Activated CD8-positive, alpha-beta memory T cell treated with anti-CD3 and anti-CD28 coated beads for 24 hours (primary cell): ENCODE data around the gene APP.
"Not testable (repeated sequence)": the region's sequence is repeated elsewhere in the genome, so short reads cannot be mapped to it uniquely, and the experiment has no call there.

Experiments used
- DNase-seq: peaks from one replicate; pipeline ENCODE4 v3.0.0-alpha.2; 2020

APP gene

DNA sequence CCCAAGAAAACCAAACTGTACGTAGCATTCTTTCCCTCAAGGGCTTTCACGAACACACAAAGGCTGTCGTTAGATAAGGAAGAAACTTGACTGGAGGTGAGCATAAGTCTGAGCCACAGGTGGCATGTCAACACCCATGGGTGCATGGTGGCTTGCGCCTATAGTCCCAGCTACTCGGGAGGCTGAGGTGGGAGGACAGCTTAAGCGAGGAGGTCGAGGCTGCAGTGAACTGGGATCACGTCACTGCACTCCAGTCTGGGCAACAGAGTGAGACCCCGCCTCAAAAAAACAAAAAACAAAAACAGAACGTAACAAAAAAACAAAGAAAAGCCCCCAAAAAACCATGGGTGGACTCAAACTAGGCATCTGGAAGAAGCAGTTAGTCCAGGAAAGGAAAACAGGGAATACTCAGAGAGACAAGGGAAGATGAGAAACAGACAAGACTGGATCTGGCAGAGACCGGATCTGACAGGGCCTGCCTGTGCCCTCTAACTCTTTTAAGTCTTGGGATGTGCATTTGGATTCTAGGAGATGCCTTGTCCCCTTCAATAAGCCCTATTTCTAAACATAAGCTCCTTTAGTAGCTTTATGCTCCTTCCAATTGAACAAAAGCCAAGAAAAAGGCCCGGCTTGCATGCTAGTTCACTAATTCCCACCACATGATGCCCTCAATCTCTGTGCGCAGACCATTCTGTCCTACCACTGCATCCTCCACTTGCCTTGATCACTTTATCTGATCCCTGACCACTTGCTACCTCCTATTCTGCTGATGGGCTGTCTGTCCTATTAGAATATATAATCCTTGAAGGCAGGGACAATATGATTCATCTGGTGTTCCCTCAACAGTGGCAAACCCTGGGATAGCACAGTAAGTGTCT, 73.8 kb downstream of the APP start:
- DNase-seq = no peak

DNA sequence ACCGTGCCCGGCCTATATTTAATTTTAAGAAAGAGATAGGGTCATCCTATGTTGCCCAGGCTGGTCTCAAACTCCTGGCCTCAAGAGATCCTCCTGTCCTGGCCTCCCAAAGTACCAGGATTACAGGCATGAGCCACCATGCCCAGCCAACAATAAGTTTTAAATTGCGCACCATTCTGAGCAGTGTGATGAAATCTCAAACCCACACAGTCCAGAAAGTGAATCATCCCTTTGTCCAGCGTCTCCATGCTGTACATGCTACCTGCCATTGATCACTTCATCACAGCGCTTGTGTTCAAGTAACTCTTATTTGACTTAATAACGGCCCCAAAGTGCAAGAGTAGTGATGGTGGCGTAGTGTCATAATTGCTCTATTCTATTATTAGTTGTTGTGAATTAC, 75.4 kb downstream of the APP start:
- no peak for DNase-seq

DNA sequence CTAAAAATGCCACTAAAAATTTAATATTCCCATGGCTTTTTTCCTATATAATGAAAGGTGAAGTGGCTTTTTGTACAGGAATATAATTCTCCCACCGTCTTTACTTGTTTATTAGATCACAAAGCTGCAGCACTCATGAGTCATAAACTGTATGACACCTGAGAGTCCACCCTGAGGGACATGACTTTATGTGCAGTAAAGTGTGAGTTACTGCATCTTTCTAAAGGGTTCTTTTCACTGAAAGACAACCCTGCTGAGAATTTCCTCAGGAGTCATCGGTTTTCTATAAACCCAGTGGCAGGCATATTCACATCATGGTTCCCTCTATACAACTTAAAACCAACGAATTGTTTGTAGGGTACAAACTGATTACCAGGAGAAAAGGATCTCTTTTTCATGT, 77.4 kb downstream of the APP start:
- no peak for DNase-seq

DNA sequence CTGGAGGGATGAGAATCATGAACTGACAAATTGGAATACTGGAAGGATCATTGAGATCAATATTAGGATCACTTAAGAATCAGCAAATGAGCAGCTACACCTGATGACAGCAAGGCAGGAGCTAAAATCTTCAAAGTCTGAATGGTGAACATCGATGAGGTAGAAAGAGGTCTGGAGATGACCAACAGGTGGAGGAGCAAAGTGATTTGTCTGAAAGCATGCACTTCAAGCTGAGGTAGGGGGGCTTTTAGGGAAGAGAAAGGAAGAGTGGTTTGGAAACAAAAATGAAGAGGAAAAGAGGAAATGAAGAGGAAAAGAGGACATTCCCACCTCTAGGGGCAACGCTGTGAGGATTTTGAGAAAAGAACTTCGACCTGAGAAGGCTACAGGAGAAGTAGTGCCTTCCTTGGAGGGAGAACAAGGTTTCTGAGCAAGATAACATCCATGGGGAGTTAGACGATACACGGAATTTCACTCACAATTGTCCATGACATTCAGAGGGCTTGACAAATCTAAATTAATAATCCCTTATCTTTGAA, 79.0 kb downstream of the APP start:
- no peak for DNase-seq

DNA sequence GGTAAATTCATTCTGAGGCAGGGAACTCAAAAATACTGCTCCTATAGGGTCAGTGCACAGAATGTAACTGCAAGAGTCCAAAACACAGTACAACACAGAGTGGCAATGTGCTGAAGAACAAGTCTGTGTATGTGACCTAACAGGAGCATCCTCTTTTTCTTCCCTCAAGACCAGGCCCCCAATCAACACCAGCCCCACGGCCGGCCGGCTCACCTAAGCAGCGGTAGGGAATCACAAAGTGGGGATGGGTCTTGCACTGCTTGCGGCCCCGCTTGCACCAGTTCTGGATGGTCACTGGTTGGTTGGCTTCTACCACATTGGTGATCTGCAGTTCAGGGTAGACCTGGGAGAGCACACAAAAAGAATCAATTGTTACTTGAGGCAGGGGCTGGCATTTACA, 80.8 kb downstream of the APP start:
- no peak for DNase-seq

DNA sequence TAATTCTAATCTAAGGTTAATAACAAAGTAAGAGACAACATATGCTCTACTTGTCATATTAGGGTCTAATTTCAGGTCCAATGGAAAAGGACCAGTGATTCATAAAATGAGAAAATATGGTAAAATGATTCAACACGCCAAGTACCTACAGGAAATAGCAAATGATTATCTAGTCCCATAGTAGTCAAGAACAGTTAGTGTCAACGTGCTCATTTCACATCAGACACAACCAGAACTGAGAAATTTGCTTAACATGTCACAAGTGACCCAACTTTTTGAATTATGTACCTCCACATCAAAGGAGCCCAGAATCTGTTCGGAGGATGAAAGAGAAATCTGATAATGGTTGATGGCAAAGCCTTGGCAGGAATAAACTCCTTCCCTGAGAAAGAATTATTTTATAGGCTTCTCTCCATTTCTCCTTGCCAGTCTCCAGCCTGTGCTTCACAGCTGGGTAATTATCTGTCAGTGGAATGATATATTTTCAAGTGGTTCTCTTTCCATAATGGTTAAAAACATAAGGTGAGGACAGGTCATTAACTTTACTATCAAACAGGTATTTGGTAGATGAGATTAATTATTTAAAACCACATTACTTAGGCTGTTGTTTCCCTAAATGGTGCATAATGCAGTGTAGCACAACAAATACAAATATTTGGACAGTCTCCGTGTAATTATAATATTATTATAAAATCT, 83.2 kb downstream of the APP start:
- DNase-seq = no peak

DNA sequence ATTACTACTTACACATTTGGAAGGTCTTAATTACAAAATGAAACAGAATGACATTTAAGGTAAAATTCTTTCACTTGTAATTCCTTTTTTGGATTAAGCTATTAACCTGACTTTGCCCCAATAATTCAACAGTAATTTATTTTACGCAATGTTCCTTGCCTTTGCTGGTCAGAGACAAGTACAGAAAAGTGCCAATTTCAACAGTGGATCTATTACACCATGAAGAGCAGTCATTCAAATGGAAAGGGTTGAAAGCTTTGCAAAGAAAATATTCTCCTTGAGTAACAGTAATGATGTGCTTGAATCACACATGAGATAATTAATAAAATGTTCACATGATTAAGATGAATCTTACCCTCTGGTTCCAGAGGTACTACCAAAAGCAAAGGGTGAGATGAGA, 84.7 kb downstream of the APP start:
- no peak for DNase-seq

DNA sequence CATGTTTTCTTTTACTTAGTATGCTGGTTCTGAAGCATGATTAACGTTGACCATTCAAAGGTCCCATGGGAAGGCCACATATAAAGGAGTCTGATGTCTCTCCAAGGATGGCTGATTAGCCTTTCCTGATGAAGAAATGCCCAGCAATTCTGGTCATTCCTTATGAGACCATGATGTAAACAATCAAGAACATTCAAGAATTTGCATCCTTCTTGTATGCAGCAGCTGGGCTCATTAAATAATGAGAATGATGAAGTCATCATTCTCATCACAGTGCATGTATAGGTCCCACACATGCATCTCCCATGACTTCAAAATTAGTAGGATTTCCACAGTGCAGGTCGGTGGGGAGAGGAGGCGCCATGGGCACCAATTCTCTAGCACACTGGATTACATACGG, 85.4 kb downstream of the APP start:
- no peak for DNase-seq

DNA sequence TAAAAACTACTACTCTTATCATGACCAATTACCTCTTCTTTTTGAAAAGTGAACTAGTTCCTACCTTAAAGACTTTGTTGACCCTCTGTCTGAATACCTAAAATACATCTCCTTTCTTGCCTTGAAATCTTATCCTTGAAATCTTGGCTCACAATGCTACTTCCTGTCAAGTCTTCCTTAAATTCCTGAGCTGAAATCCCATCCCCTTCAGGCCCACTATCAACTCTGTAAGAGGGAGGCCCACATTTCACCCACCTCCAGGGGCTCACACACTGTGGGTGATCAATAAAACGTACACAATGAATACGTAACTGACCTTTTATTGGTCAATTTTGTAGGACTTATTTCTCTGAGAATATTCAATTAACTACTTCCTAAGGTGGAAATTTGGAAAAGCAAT, 88.0 kb downstream of the APP start:
- DNase-seq = no peak

DNA sequence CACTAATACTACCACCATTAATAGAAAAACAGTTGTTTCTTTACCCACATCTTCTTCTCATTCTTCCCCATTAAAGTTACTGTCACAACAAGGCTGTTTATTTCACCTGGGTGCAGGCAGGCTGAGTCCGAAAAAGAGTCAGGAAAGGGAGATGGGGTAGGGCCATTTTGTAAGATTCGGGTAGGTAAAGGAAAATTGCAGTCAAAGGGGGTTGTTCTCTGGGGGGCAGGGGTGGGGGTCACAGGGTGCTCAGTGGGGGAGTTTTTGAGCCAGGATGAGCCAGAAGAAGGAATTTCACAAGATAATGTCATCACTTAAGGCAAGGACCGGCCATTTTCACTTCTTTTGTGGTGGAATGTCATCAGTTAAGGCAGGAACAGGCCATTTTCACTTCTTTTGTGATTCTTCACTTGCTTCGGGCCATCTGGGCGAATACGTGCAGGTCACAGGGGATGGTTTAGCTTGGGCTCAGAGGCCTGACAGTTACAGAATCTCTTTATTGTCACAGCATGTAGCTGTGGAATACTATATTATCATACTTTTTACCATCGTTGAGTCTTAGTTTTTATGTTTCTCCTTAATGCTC, 89.3 kb downstream of the APP start:
- DNase-seq = not testable (repeated sequence)

DNA sequence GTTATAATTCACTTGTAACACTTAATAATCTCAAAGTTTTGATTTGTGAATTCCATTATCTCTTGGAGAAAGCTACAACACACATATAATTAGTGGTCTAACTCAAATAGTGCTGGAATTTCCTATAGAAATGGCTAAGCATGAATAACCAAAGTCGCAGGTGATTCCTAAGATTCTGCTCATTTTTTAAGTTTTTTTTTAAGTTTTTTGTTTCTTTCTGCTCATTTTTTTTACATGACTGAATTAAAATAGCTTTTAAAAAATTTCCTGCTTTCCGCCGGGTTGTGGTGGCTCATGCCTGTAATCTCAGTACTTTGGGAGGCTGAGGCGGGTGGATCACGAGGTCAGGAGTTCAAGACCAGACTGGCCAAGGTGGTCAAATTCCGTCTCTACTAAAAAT, 90.4 kb downstream of the APP start:
- DNase-seq = no peak

DNA sequence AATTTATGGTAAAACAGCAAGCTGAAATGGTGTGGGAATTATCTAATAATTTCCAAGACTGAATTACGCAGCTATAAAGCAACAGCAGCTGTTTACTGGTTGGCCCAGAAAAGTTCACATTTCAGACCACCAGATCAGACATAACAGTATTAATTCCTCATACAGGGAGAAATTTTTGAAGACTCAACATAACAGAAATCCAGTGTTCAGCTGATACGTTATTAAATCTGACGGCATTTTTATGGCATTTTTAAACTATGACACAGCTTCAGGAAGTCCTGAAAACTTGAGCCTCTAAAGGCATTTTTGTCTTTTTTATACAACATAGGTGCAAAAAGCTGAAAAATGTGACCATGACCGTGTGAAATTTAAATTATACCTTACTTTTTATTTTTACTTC, 91.2 kb downstream of the APP start:
- no peak for DNase-seq

DNA sequence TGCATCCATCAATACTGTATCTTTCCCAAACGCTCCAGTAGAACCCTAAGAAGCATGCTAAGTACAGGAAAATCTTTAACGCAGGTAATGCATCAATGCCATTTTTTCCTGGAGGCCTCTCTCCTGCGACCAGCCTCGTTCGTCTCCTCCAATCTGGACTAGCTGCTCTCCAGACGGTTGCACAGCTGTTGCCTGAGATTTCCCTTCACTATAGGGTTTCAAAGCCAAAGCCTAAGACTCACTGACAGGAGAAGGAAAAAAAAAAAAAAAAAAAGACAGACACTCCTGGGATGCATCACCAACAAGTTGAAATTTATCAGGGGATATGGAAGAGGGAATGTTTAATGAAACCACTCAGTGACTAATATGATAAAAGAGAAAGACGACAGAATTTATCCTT, 93.0 kb downstream of the APP start:
- DNase-seq = no peak

DNA sequence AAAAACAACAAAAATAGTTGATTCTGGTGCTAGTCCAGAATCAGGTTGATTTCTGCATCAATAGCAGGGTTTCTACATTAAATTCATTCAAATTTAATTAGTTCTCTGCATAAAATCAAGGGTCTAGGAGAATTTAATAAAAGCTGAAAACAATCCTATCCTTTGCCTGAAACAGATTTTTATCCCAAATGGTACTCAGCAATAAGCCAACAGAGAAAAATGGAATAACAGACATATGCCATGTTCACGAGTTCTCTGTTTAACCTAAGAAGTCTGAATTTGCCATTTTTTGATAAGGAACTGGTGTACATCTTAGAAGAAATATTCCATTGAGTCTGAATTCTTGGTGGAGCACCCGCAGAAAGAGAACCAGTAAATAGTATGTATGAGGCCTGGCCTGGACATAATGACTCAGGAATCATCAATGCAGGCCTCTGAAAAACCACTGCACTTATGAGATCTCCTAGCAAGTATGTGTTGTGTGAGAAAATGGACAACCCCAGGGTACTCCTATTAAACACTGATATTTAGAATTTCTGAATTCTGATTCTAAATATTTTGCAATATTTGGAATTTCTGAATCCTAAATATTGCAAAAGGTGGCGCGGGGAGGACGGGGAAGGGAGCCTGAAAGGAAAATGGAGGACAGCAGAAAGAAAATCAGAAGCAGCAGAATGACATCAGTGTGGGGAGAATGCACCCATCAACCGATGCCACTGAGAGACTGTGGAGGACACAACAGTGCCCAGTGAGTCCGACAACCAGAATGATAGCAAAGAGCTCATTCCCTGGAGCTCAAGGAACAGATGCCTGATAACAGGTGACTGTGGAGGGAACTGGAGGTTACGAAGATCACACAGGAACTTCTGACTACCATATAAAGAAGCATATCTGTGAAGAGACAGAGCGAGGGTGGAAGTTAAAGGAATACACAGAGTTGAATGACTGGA, 97.6 kb downstream of the APP start:
- no peak for DNase-seq

DNA sequence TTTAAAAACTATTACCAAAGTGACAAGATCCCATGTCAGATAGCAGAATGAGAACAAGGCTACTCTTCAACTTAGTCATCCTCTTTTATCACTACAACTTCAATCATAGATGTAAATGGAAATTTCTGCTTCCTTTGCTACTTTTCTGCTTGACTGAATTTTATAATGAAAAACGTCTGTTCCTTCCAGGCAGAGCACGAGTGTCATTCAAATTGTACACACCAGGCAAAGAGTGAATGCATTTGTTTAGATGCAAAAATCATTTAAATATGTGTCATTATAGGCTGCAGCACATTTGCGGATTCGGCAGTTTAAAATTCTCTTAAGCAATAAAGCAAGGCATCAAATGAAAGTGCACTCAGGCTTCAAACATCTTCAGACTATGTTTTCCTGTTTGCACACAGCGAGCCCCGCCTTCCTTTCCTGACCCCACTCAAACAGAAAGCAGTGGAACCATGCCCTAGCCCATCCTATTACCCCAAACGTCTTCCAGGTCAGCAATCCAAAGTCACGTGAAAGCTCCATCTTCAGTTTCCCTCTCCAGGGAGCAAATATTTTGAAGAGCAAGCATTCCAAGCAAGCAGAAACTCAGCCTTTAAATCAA, 99.6 kb downstream of the APP start:
- no peak for DNase-seq

DNA sequence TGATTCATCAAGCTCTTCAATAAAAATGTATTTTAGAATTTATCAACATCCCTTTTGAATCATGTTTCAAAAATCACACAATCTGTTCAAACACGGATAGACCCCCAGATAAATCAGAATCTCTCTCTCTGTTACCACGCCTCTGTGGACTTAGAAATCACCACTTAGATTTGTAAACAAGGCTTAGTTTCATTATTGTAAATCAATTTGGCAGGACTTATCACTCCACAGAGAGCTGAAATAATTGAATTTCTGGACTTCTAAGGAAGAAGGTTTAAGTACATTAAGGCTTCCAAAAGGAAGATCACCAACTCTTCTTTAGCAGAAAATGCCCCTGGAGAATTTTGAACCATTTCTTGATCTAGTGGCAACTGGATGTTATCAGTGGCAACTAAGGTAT, 100.4 kb downstream of the APP start:
- no peak for DNase-seq

DNA sequence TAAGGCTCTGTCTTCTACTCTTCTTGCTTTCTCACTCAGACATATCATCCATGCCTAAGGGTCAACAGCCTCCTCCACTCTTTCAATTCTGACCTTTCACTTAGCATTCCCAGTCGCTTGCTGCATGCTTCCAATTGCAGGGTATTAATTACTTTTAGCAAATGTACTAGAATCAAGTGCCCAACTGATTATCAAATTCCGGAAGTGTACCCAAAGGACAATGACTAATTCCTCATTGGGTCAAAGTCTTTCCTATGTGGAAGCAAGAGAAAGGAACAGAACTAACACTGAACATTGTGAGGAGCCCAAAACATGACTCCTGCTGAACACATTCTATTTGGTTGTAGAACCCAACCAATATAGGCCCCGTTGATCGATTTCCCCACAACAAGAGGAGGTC, 101.8 kb downstream of the APP start:
- no peak for DNase-seq

DNA sequence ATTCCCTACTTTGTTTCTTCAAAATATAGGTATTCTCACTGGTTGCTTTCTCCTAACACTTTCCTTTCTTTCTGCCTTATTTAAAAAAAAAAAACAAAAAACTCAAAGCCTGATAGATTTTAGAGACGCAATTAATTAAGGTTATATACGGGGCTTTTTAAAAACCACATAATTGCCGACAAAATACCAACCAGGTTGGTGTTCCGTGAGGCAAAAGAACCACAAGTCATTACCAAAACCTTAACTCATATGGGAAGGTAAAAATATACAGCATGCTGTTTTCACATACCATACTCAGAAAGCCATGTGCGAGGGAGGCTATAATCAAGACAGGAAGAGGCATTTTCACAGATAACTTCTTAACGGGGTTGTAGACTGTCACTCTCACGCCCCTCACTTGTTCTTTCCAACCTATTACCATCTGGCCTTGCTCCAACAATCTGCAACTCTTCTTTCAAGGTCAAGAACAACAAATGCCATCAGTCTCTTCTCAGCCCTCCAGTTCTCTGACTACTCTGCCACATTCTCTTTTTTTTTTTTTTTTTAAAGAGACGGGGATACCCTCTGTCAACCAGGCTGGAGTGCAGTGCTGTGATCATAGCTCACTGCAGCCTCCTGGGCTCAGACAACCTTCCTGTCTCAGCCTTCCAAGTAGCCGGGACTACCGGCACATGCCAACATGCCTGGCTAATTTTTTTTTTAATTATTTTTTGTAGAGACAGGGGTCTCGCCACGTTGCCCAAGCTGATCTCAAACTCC, 102.6 kb downstream of the APP start:
- no peak for DNase-seq

DNA sequence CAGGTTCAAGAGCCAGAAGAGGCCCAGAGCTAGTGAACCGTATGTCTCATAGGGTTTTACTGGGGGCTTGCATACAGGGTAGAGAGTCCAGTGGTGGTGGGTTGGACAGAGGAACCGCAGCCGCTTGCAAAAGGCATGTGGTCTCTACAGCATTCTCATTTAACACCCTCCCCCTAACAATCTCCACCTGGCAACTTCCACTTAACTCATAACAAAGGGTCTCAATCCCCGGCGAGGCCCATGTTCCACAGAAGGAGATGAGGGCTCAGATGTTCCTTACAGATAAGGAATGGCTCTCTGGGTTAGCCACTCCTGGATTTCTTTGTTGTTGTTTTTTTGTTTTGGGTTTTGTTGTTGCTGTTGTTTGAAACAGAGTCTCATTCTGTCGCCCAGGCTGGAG, 106.1 kb downstream of the APP start:
- no peak for DNase-seq

DNA sequence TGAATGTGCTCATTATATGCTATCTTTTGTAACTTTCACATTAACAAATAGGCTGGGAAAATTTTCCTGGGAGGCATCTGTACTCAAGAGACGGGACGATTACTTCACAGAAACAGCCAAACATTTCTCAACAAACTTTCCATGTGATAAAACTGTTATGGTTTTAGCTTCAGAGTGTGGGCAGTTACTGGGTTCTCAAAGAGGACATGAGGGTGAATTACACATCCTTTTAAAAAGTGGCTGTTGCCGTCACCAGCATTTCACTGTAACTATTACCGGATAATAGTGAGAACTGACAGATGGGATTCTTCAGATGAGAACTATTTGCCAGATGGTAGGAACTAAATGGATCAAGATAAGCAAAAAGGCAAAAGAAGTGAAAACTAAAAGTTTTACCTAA, 109.1 kb downstream of the APP start:
- no peak for DNase-seq

DNA sequence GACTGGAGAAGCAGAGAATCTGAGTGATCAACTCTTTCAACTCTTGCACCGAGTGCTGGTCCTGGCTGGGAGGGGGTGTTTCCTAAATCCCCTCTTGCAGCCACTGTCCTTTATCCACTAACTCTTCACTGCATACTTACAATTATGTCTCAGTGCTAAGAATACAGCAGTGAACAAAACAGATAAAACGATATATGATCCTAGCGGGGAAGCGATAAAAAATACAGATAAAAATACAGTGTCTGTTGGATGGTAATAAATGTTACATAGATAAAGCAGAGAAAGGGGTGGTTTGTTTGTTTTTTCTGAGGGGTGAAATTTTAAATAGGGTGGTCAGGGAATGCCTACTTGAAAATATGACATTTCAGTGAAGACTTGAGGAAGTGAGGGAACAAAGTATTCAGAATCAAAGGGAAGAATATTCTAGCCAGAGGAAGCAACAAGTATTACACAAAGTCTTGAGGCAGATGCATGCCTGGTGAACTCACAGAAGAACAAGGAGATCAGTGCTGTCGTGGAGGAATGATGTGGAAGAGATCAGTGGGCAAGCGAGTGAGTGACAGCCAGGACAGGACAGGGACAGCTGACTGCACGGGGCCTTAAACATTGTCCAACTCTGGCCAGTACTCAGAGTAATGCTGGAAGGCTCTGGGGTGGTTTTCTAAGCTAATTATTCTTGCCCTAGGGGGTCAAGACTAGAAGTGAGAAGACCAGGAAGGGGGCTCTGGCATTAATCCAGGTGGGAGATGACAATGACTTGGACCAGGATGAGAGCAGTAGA, 110.0 kb downstream of the APP start:
- DNase-seq = no peak
